ENCODE results near the gene HPS3. TPM values are rescaled to one million over a fixed set of nuclear protein-coding genes. Genes with fewer than 3 reads are reported as not detected.

HPS3 gene
- total RNA-seq, 1 experiment from 2014 or later = 68.0 TPM

DNA sequence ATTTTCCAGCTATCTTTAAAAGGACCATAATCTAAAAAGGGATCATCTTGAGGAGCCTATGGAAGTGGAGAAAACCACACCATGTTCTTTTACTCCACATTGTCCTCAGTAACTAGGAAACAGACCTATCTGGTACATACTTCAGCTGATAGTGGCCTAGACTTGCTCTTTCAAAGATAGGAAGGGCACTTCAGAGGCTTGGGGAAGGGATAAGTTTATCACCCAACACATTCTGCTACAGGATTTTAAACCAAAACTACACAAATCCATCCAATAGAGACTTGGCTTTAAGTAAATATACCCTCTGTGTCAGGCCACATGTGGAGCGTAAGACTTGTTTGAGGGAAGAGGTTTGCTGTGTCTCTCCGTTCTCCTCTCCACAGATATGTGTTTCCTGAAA lies 56.8 kb downstream of the HPS3 start:
- ATAC-seq (peak; percentile 43; the same call in 1 of the 2 replicates), DNase-seq (ENCODE audit: low read depth, low spot score) (no peak)
- ChIA-PET CTCF (no interaction called here), POLR2A (no interaction called here)
- peak overlapping the region; percentile 11; the same call in 1 of the 2 replicates for H3K27ac ChIP-seq (ENCODE audit: low read length)
- intact Hi-C loops (cut with micrococcal nuclease; ENCODE audit: unreplicated experiment) (no loop called here), in situ Hi-C loops (cut with HindIII; ENCODE audit: low pct_unique_long_range_greater_than_20kb, low sequenced_read_pairs) (no loop called here)
- no peak overlapping the region for H3K4me3 ChIP-seq (ENCODE audit: low read depth in 2 of 2, low read length in 2 of 2)
- TF ChIP-seq POLR2AphosphoS5 (IDR thresholded peaks at IDR 0.05; ENCODE audit: low read depth, low read length) = no peak; the same call in 1 of the 2 replicates
- TF ChIP-seq, protein P1, sequence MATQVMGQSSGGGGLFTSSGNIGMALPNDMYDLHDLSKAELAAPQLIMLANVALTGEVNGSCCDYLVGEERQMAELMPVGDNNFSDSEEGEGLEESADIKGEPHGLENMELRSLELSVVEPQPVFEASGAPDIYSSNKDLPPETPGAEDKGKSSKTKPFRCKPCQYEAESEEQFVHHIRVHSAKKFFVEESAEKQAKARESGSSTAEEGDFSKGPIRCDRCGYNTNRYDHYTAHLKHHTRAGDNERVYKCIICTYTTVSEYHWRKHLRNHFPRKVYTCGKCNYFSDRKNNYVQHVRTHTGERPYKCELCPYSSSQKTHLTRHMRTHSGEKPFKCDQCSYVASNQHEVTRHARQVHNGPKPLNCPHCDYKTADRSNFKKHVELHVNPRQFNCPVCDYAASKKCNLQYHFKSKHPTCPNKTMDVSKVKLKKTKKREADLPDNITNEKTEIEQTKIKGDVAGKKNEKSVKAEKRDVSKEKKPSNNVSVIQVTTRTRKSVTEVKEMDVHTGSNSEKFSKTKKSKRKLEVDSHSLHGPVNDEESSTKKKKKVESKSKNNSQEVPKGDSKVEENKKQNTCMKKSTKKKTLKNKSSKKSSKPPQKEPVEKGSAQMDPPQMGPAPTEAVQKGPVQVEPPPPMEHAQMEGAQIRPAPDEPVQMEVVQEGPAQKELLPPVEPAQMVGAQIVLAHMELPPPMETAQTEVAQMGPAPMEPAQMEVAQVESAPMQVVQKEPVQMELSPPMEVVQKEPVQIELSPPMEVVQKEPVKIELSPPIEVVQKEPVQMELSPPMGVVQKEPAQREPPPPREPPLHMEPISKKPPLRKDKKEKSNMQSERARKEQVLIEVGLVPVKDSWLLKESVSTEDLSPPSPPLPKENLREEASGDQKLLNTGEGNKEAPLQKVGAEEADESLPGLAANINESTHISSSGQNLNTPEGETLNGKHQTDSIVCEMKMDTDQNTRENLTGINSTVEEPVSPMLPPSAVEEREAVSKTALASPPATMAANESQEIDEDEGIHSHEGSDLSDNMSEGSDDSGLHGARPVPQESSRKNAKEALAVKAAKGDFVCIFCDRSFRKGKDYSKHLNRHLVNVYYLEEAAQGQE (IDR thresholded peaks at IDR 0.05; ENCODE audit: insufficient read depth in 1 of 2, low read depth in 2 of 2, low read length in 1 of 2) = no peak
- TF ChIP-seq, protein P2, sequence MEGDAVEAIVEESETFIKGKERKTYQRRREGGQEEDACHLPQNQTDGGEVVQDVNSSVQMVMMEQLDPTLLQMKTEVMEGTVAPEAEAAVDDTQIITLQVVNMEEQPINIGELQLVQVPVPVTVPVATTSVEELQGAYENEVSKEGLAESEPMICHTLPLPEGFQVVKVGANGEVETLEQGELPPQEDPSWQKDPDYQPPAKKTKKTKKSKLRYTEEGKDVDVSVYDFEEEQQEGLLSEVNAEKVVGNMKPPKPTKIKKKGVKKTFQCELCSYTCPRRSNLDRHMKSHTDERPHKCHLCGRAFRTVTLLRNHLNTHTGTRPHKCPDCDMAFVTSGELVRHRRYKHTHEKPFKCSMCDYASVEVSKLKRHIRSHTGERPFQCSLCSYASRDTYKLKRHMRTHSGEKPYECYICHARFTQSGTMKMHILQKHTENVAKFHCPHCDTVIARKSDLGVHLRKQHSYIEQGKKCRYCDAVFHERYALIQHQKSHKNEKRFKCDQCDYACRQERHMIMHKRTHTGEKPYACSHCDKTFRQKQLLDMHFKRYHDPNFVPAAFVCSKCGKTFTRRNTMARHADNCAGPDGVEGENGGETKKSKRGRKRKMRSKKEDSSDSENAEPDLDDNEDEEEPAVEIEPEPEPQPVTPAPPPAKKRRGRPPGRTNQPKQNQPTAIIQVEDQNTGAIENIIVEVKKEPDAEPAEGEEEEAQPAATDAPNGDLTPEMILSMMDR (IDR thresholded peaks at IDR 0.05) = no peak
- no peak for TF ChIP-seq SIN3A (IDR thresholded peaks at IDR 0.05; ENCODE audit: borderline replicate concordance, insufficient read depth, low read depth, low read length)
- H3K9me3 ChIP-seq (ENCODE audit: control insufficient read depth, insufficient read depth, low read depth, low read length) = no peaks in the 10 kb centered on the region
- BruUV-seq (replicated peaks) = no TSS peak
- H3K36me3 ChIP-seq (ENCODE audit: control insufficient read depth, insufficient read depth, low read length) = no peaks in the 10 kb centered on the region
- H3K27me3 ChIP-seq (ENCODE audit: control insufficient read depth, insufficient read depth, low read length) = no peaks in the 10 kb centered on the region
- peaks cover 5% of the 10 kb centered on the region; the same call in 1 of the 2 replicates for H3K4me1 ChIP-seq (ENCODE audit: control insufficient read depth, insufficient read depth, low read length)

DNA sequence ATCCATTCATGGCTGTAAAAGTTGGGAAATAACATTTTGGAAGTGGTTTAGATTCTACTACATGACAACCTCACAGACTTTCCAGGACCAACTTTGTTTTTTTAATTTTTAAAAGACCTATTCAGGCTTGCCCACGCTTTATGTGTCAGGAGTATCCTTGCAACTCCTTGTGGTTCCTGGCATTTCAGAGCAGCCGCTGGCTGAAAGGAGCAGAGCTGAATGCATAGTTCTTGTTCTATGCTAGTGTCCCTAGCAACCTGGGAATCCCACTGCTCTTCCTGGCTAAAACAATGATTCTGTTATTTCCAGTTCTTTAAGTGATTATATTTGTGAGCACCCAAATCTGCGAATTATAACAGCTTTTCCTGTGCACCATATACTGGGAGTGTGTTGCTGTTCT lies 57.3 kb downstream of the HPS3 start:
- in situ Hi-C loops (cut with HindIII; ENCODE audit: low pct_unique_long_range_greater_than_20kb, low sequenced_read_pairs) (no loop called here), intact Hi-C loops (cut with micrococcal nuclease; ENCODE audit: unreplicated experiment) (no loop called here)
- DNase-seq (ENCODE audit: low read depth, low spot score) (no peak), ATAC-seq (no peak)
- no peaks in the 10 kb centered on the region for H3K9me3 ChIP-seq (ENCODE audit: control insufficient read depth, insufficient read depth, low read depth, low read length)
- TF ChIP-seq, protein P2 (IDR thresholded peaks at IDR 0.05) = no peak
- no peak for TF ChIP-seq SIN3A (IDR thresholded peaks at IDR 0.05; ENCODE audit: borderline replicate concordance, insufficient read depth, low read depth, low read length)
- TF ChIP-seq, protein P1 (IDR thresholded peaks at IDR 0.05; ENCODE audit: insufficient read depth in 1 of 2, low read depth in 2 of 2, low read length in 1 of 2) = no peak
- no peak for TF ChIP-seq TCF7L2 (IDR thresholded peaks at IDR 0.05; ENCODE audit: low read depth, low read length)
- TF ChIP-seq POLR2AphosphoS5 (IDR thresholded peaks at IDR 0.05; ENCODE audit: low read depth, low read length) = no peak
- no TSS peak for BruUV-seq (replicated peaks)
- H3K4me3 ChIP-seq (ENCODE audit: low read depth in 2 of 2, low read length in 2 of 2) = no peak overlapping the region
- H3K27ac ChIP-seq (ENCODE audit: low read length) = peak overlapping the region; percentile 10; the same call in 1 of the 2 replicates
- no peaks in the 10 kb centered on the region for H3K27me3 ChIP-seq (ENCODE audit: control insufficient read depth, insufficient read depth, low read length)
- peaks cover 5% of the 10 kb centered on the region; the same call in 1 of the 2 replicates for H3K4me1 ChIP-seq (ENCODE audit: control insufficient read depth, insufficient read depth, low read length)
- H3K36me3 ChIP-seq (ENCODE audit: control insufficient read depth, insufficient read depth, low read length) = no peaks in the 10 kb centered on the region
- ChIA-PET POLR2A (no interaction called here), CTCF (no interaction called here)

Data from Panc1 (cell line).